IMR-90 (cell line): ENCODE data around the gene TMEM37. TPM values are rescaled to one million over a fixed set of nuclear protein-coding genes. Genes with fewer than 3 reads are reported as not detected.

Experiments
- ATAC-seq: fragments of 200-7000 bp; cut with Tn5 transposase; 2 replicates; pipeline ENCODE4 v1.9.1; 2020; ENCODE audit warnings: low read depth, mild to moderate bottlenecking, moderate library complexity
- BruUV-seq: library from RNA; stranded (reverse); fragments of 400-500 nt; replicated peaks from 2 replicates; lab custom pipeline; 2021; lab: Mats Ljungman, UMichigan
- CTCF ChIA-PET: fragments of 300-600 bp; formaldehyde crosslinking; extraction: SDS; loops from one replicate; lab custom pipeline; 2021; ENCODE audit warnings: antibody characterized with exemption; lab: Yijun Ruan, JAX
- POLR2A ChIA-PET: fragments of 300-600 bp; sonication (Branson Sonifier 250); formaldehyde crosslinking; loops from one replicate; lab custom pipeline; 2022; ENCODE audit warnings: antibody characterized with exemption; ENCODE audit not compliant: unreplicated experiment; lab: Charles Lee
- DNase-seq: peaks from one replicate; pipeline ENCODE4 v3.0.0; 2013
- H2AFZ ChIP-seq: replicated peaks from 2 replicates; pipeline ENCODE3; 2013; ENCODE audit warnings: low read length, mild to moderate bottlenecking; ENCODE audit not compliant: poor library complexity
- H2AK5ac ChIP-seq: 2 replicates; pipeline ENCODE4 v1.6.1; 2013; ENCODE audit warnings: low read depth, low read length, inconsistent platforms
- H2AK9ac ChIP-seq: replicated peaks from 2 replicates; pipeline ENCODE3; 2013; ENCODE audit warnings: mild to moderate bottlenecking, low read depth, low read length, moderate library complexity; ENCODE audit not compliant: poor library complexity
- H2BK120ac ChIP-seq: 2 replicates; pipeline ENCODE4 v1.6.1; 2013; ENCODE audit warnings: low read depth, low read length, inconsistent platforms
- H2BK15ac ChIP-seq: 3 replicates; pipeline ENCODE4 v1.6.1; 2013; ENCODE audit warnings: low read depth, low read length, inconsistent platforms
- H2BK20ac ChIP-seq: 2 replicates; pipeline ENCODE4 v1.6.1; 2013; ENCODE audit warnings: low read depth, mild to moderate bottlenecking, inconsistent platforms, low read length, moderate library complexity
- H2BK5ac ChIP-seq: 2 replicates; pipeline ENCODE4 v1.6.1; 2013; ENCODE audit warnings: mild to moderate bottlenecking, low read depth, low read length, inconsistent platforms; ENCODE audit not compliant: poor library complexity, severe bottlenecking
- H3K14ac ChIP-seq: replicated peaks from 2 replicates; pipeline ENCODE4 v1.6.1; 2013; ENCODE audit warnings: low read depth, low read length, inconsistent platforms
- H3K18ac ChIP-seq: 2 replicates; pipeline ENCODE4 v1.6.1; 2013; ENCODE audit warnings: low read depth, low read length, control low read depth
- H3K23ac ChIP-seq: 2 replicates; pipeline ENCODE4 v1.6.1; 2013; ENCODE audit warnings: low read depth, low read length, inconsistent platforms
- H3K27ac ChIP-seq: 2 replicates; pipeline ENCODE4 v1.5.1; 2013; ENCODE audit warnings: mild to moderate bottlenecking, control low read depth, low read length; ENCODE audit not compliant: insufficient read depth
- H3K27me3 ChIP-seq: 2 replicates; pipeline ENCODE4 v1.6.1; 2013; ENCODE audit warnings: low read length; ENCODE audit not compliant: control insufficient read depth, insufficient read depth
- H3K36me3 ChIP-seq: 2 replicates; pipeline ENCODE4 v1.6.1; 2013; ENCODE audit warnings: low read length, mixed read lengths; ENCODE audit not compliant: control insufficient read depth, insufficient read depth
- H3K4ac ChIP-seq: 2 replicates; pipeline ENCODE4 v1.6.1; 2013; ENCODE audit warnings: low read depth, low read length, inconsistent platforms
- H3K4me1 ChIP-seq: 2 replicates; pipeline ENCODE4 v1.6.1; 2013; ENCODE audit warnings: low read length, mixed read lengths; ENCODE audit not compliant: control insufficient read depth, insufficient read depth
- H3K4me2 ChIP-seq: 2 replicates; pipeline ENCODE4 v1.6.1; 2013; ENCODE audit warnings: low read depth, mild to moderate bottlenecking, control low read depth, low read length, moderate library complexity
- H3K4me3 ChIP-seq: 2 replicates; pipeline ENCODE4 v1.5.1; 2013; ENCODE audit warnings: low read depth, mild to moderate bottlenecking, control low read depth, low read length, moderate library complexity; ENCODE audit not compliant: insufficient read depth
- H3K56ac ChIP-seq: 2 replicates; pipeline ENCODE4 v1.6.1; 2013; ENCODE audit warnings: low read length, inconsistent platforms; ENCODE audit not compliant: insufficient read depth; ENCODE audit errors: extremely low read depth
- H3K79me1 ChIP-seq, 2 experiments: 2 replicates each; pipeline ENCODE4 v1.6.1; 2013; ENCODE audit warnings: low read length in 2 of 2, inconsistent platforms in 1 of 2, low read depth in 1 of 2
- H3K9ac ChIP-seq: 2 replicates; pipeline ENCODE4 v1.6.1; 2013; ENCODE audit warnings: low read depth, low read length, control low read depth
- H3K9me1 ChIP-seq: 2 replicates; pipeline ENCODE4 v1.6.1; 2013; ENCODE audit warnings: low read length, inconsistent platforms; ENCODE audit not compliant: insufficient read depth
- H3K9me3 ChIP-seq: 2 replicates; pipeline ENCODE4 v1.6.1; 2013; ENCODE audit warnings: low read length; ENCODE audit not compliant: control insufficient read depth, insufficient read depth
- H4K20me1 ChIP-seq: 2 replicates; pipeline ENCODE4 v1.6.1; 2013; ENCODE audit warnings: low read length, inconsistent platforms; ENCODE audit not compliant: insufficient read depth
- H4K5ac ChIP-seq: 2 replicates; pipeline ENCODE4 v1.6.1; 2013; ENCODE audit warnings: mild to moderate bottlenecking, low read depth, low read length, control low read depth
- H4K8ac ChIP-seq, 2 experiments: 2 replicates each; pipeline ENCODE4 v1.6.1; 2013; ENCODE audit warnings: low read depth in 2 of 2, low read length in 2 of 2, control low read depth in 1 of 2, inconsistent platforms in 1 of 2
- H4K91ac ChIP-seq: 2 replicates; pipeline ENCODE4 v1.6.1; 2013; ENCODE audit warnings: low read depth, low read length, inconsistent platforms; ENCODE audit not compliant: insufficient read depth
- CEBPB ChIP-seq: IDR thresholded peaks from 2 replicates; pipeline ENCODE4 v1.6.1; 2012; ENCODE audit warnings: low read depth, low read length, improper control_type of control experiment
- CTCF ChIP-seq: conservative IDR thresholded peaks from 2 replicates; pipeline ENCODE4 v1.5.1; 2012; ENCODE audit warnings: mild to moderate bottlenecking, low read depth, low read length, improper control_type of control experiment
- MAZ ChIP-seq: IDR thresholded peaks from 2 replicates; pipeline ENCODE4 v1.6.1; 2012; ENCODE audit warnings: low read depth, mild to moderate bottlenecking, low read length, improper control_type of control experiment, moderate library complexity, borderline replicate concordance
- RAD21 ChIP-seq: IDR thresholded peaks from 2 replicates; pipeline ENCODE4 v1.6.1; 2012; ENCODE audit warnings: low read length, improper control_type of control experiment
- SMC3 ChIP-seq: fragments of 150-350 bp; IDR thresholded peaks from 2 replicates; pipeline ENCODE4 v1.6.1; 2016; ENCODE audit warnings: low read depth, mild to moderate bottlenecking, antibody characterized with exemption, low read length, moderate library complexity
- WGBS, 2 experiments: methylation state at CpG; one replicate each; pipeline versions ENCODE4 v1.1.5 to v1.1.7; 2013; ENCODE audit warnings: missing lambda C conversion rate in 2 of 2; ENCODE audit not compliant: insufficient read length in 1 of 2; ENCODE audit errors: extremely low coverage in 2 of 2; 5-methylcytosine and 5-hydroxymethylcytosine counted together
- dilution Hi-C: fragments of 300-500 bp; cut with HindIII; formaldehyde crosslinking; loops from one replicate; pipeline ENCODE4 v1.14.3; 2018; ENCODE audit warnings: low sequenced_read_pairs; ENCODE audit not compliant: unreplicated experiment
- in situ Hi-C: fragments of 300-500 bp; cut with MboI; formaldehyde crosslinking; loops from 3 replicates; pipeline ENCODE4 v1.14.3; 2019; ENCODE audit warnings: low sequenced_read_pairs, inconsistent platforms, mixed read lengths
- intact Hi-C: fragments of 100-400 bp; cut with micrococcal nuclease; formaldehyde crosslinking; loops from 2 replicates; pipeline ENCODE4 v1.10.0; 2022
- polyA plus RNA-seq, 3 experiments: library from polyadenylated mRNA; depleted of rRNA; stranded (reverse); fragments of >200 nt; gene quantifications; 2 replicates each; pipeline ENCODE4 v1.2.3, GENCODE V29; 2012; ENCODE audit warnings: low replicate concordance in 1 of 3
- total RNA-seq: library from RNA; depleted of rRNA; stranded (reverse); fragments of >200 nt; gene quantifications from 2 replicates; pipeline ENCODE4 v1.2.3, GENCODE V29; 2012

Gene TMEM37
- total and polyA plus RNA-seq, 2 of the 4 experiments (the other 2 are of a cell fraction), result under 0.01 to 0.39 TPM

DNA sequence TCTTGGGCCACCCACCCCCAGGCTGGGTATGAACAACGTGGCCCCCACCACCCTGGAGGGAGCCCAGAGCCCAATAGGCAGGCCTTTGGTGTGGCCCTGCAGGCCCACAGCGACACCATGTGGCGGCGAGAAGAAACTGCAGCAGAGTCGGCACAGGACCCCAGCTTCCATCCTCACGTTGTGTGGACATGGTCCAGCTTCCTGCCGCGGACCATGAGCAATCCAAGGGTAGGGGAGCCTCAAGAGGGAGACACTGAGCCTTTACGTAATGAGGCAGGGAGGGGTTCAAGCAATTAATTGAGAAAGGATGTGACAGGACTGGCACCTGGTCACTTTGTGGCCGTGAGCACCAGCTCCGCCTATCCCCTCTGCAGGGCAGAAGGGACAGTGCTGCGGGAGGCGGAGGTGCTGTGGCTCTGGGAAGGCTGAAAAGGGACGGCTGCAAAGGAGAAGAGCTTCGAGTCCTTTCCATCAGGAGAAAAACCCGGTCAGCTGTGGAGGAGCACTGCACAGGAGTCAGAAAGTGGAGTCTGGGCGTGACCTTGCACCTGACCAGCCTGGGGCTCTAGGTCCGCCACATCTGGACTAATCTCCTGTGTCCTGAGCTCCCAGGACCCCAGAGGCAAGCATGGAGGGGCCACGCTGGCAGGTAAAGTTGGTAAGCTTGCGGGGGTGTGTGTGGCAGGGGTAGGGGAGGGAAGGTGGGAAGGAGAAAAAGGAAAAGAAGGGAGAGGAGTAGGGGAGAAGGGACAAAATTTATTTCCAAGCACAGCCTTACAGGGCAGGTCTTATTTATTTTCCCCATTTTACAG is 44.9 kb downstream of the TMEM37 start:
- Histone ChIP-seq H3K4me3 (no peak overlapping the region), H2AK5ac (no peak overlapping the region), H3K23ac (no peak overlapping the region), H2AK9ac (peak overlapping the region; percentile 72), H3K27me3 (peaks cover 23% of the 10 kb centered on the region), H3K27ac (no peak overlapping the region), H2AFZ (peak overlapping the region; percentile 75), H4K91ac (no peak overlapping the region), H3K79me1 (no peaks in the 10 kb centered on the region), H3K4ac (no peak overlapping the region), H3K9me3 (no peaks in the 10 kb centered on the region), H2BK20ac (no peak overlapping the region), H3K18ac (no peak overlapping the region), H3K14ac (no peak overlapping the region), H2BK5ac (no peak overlapping the region), H4K20me1 (no peaks in the 10 kb centered on the region), H3K4me1 (no peaks in the 10 kb centered on the region), H4K8ac (no peak overlapping the region), H2BK120ac (no peak overlapping the region), H2BK15ac (no peak overlapping the region), H3K9ac (no peak overlapping the region), H3K4me2 (no peak overlapping the region), H3K56ac (no peak overlapping the region), H3K36me3 (no peaks in the 10 kb centered on the region), H4K5ac (no peak overlapping the region), H3K9me1 (no peaks in the 10 kb centered on the region)
- POLR2A ChIA-PET, result no interaction called here
- ATAC-seq, result peak; percentile 95
- intact Hi-C loops (loop anchor here (1.0 to 5.0 kb wide), 3 partner anchors 69 to 594 kb away; no protein-coding TSS in a partner anchor), in situ Hi-C loops (no loop called here), dilution Hi-C loops (no loop called here)
- CTCF ChIA-PET, result interaction anchor here (0.6 to 1.4 kb wide), 10 partner anchors 9 to 595 kb away, joined by 3 to 8 read pairs (median 4); no protein-coding TSS in a partner anchor
- WGBS, 2 experiments, result 46% methylated on average over 6 of the region's 20 CpGs; no CpG with 5 or more reads in 1 of the 2 experiments
- TF ChIP-seq SMC3 (peak; percentile 72), CTCF (peak; percentile 78), MAZ (no peak), CEBPB (no peak), RAD21 (peak; percentile 84)
- no TSS peak for BruUV-seq
- DNase-seq, result peak; percentile 36
